ENCODE results near the gene ADAR. TPM values are rescaled to one million over a fixed set of nuclear protein-coding genes. Genes with fewer than 3 reads are reported as not detected.

The ADAR gene
- total RNA-seq, 1 donor from 2014 or later = 83.7 TPM

- ATAC-seq (peak; percentile 88), DNase-seq (ENCODE audit: low spot score) (peak; percentile 99)
Measured at GRCh38 chr1:154558720-154559465, 49.1 kb downstream of the ADAR start.

- no peak for ATAC-seq
Measured at GRCh38 chr1:154557939-154558719, 49.9 kb downstream of the ADAR start, which contains the start of gene UBE2Q1. UBE2Q1 (minus strand) TSS chr1:154558662; CDS start chr1:154558553, 109 bp downstream.

GRCh38 chr1:154557248-154557938 lies 50.6 kb downstream of the ADAR start:
- DNase-seq (ENCODE audit: low spot score) = no peak

More at GRCh38 chr1:154557939-154558719, 49.9 kb downstream of the ADAR start, which contains the start of gene UBE2Q1:
- peak; percentile 63 for DNase-seq (ENCODE audit: low spot score)

GRCh38 chr1:154556422-154556821 lies 51.6 kb downstream of the ADAR start:
- ATAC-seq = no peak
- DNase-seq (ENCODE audit: low spot score) = no peak

More at GRCh38 chr1:154557248-154557938, 50.6 kb downstream of the ADAR start:
- ATAC-seq = no peak

DNA sequence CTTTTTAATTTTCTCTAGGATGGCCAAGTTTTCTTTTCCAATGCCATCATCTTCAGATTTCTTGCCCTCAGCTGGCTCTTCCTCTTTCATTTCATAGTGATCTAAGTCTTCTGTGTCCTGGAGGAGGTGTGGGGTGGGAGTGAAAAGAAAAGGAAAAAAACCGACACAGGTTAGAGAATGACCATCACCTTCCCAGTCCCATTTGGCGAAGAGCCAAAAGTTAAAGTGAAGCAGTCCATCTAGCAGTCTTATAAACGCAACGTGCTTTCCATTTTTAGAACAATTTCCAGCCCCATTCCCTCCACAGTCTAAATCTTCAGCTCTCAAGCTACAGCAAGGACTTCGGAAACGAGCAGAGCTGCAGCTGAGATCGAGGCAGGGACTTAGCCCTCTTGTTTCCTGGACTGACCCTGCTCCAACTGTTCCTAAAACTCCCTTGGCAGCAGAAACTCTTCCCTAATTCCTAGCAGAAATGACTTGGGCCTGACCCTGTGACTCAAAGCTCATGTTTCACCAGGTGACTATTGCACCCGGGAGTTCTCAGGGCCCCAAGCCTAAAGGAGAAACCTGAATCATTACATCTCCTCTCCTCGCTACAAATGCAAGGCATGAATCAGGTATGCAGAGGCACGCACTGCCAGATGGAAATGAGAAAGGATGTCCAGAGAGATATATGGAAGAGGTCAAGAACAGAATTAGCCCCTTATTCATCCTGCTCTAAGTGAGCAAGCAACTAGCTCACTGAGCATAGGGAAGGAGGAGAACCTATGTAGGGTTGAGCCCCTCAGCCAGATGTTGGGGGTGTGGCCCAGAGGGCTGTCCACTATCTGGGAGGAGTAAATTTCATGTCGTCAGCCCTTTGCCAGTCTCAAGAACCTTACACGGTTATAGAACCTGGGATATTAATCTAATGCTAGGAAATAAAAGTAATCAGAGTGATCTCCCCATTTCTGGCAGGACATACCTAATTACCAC lies 54.6 kb downstream of the ADAR start:
- DNase-seq (ENCODE audit: low spot score) = no peak
- ATAC-seq = no peak

- ATAC-seq (no peak), DNase-seq (ENCODE audit: low spot score) (no peak)
Measured at GRCh38 chr1:154552036-154552435, 56.0 kb downstream of the ADAR start.

DNA sequence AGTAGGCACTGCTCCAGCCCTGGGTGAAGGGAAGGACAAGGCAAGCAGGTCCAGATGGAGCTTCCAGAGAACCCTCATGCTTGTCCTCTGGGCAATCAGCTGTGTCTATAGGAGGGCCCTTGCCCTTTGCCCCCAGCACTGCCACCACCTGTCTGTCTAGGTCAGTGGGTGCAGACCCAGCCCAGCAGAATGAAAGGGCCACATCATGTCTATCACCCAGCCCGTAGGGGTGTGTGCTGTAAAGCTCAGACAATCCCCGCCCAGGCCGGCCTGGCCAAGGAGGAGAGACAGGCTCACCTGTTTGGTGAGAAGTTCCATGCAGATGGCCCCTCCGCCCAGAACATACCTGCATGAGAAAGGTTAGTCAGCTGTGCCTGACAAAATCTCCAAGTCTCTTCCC lies 56.5 kb downstream of the ADAR start:
- ATAC-seq (no peak), DNase-seq (ENCODE audit: low spot score) (no peak)

GRCh38 chr1:154550657-154551056 lies 57.3 kb downstream of the ADAR start:
- ATAC-seq (no peak), DNase-seq (ENCODE audit: low spot score) (no peak)

GRCh38 chr1:154550070-154550469 lies 57.9 kb downstream of the ADAR start:
- DNase-seq (ENCODE audit: low spot score) (no peak), ATAC-seq (no peak)

DNA sequence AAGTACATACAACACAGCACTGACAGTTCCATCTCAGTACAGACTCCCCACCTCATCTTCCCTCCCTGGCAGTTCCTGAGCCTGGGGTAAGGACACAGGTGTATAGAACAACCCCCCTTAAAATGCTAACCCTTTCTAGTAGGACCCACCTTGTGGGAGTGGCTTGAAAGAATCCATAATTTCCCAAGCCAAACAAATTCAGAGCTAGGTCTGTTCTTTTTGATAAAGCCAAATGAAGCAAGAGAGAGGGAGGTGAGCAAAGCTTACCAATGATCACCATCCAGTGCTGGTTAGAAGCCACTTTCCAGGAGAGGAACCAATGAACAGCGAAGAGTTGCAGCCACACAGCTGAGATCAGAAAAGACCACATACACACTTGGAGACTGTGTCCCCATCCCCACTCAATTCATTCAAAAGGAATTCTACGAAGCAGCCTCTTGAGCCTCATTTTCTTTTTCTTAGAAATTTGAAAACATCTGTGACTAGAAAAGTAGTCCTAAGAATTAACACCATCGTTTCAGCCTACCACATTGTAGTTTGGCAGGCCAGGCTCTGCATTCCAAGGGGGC lies 58.7 kb downstream of the ADAR start:
- ATAC-seq (peak; percentile 13), DNase-seq (ENCODE audit: low spot score) (no peak)

DNA sequence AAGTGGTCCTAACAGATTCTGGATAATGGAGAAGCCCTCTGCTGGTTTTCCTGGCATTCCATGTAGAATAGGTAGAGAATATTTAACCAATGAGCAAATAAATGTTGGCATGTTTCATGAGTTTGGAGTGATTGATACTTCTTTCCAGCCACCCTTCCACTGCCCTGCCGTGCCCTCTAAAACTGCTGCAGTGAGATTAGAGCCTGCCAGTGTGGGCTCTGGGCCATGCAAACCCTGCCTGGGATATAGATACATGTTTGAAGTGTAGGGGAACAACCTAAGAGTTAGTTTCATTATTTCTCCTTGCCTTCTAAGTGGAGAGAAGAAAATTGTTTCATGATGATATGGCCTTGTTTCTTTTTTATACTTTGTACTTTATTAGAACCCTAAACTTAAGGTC lies 60.0 kb downstream of the ADAR start:
- peak; percentile 87 for ATAC-seq
- peak; percentile 89 for DNase-seq (ENCODE audit: low spot score)

DNA sequence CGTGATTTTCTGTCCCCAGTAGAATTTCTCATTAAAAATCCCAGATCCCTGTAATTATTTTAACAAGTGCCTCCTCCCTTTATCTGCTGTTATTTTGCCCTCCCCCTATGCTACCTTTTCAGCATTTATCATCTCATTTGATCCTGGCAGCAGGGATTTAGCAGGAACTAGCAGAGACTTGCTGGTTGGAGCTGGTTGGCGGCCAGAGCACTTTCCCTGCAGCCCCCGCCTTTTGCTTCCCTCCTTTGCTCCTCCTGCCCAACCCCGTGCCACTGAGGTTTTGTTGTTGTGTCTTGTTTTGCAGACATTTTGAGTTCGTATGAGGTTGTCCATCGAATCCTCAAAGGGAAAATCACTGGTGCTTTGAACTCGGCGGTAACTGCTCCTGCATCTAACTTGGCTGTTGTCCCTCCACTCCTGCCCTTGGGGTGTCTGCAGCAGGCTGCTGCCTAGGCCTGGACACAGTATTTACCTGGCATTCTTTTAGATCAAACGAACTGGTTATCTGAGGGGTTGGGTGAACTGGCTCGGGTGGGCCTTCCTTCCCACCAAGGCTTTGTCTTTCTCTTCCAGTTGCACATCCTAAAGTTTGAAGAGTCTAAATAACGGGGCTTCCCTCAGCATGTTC lies 60.8 kb downstream of the ADAR start:
- ATAC-seq = peak; percentile 54
- no peak for DNase-seq (ENCODE audit: low spot score)

DNA sequence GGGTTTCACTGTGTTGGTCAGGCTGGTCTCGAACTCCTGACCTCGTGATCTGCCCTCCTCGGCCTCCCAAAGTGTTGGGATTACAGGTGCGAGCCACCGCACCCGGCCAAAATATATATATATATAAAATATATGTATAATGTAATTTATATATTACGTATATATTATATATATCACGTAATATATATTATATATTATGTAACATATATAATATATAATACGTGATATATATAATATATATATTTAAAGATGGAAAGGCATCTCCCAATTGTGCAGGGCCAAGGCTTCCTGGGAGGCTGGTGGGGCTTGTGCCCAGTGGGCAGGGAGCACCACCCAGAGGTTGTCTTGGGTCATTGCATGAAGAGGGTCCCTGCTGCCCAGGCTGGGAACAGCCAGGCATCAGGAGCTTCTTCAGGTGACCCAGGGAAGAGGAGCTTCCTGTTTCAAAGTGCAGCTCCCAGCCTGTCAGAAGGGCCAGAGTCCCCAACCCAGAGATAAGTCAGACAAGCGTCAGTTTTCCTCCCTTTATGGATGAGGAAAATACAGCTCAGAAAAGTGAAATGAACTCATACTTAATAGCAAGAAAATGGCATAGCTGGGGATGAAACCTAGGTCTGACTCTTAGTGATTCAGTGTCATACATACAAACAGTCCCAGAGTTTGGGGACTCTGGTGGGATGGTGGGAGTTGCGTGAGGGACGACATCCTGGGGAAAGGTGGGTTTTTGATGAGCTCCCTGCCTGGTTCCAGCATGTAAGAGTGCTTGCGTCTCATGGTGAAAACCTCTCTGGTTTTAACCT lies 61.5 kb downstream of the ADAR start:
- DNase-seq (ENCODE audit: low spot score) = peak; percentile 67
- peak; percentile 69 for ATAC-seq

DNA sequence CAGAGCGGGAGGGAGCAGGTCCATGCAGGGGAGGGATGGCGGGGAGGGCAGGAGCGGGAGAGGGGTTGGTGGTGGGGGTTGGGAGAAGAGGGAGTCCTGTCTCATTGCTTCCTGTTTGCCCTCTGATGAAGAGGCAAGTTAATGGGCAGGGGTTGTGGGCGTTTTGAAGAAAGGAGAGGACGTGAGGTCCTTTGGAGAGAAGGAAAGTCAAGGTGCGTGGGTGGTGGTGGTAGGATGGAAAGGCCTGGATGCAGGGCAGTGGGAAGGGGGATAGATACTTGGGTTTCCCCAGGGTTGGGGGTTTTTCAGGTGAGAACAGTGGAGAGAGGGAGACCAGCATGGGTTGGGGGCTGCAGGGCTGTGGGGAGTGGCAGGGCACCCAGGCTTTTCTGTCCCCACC lies 66.8 kb downstream of the ADAR start:
- DNase-seq (ENCODE audit: low spot score) = no peak
- no peak for ATAC-seq

GRCh38 chr1:154539486-154540483 lies 68.2 kb downstream of the ADAR start:
- no peak for ATAC-seq
- DNase-seq (ENCODE audit: low spot score) = no peak

DNA sequence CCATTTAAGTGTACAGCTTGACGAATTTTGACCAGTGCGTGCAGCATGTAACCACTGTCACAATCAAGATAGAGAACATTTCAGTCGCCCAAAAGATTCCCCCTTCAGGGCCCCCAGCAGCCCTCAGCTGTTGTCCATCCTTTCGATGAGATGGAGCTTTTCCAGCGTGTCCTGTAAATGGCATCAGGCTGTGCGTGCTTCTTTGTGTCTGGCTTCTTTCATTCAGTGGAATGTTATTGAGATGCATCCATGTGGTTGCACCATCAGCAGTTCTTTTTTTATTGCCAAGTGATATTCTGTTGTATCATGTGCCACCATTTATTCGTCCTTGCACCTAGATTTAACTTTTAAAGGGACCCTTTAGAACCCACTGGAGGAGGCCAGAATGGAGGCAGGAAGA lies 71.4 kb downstream of the ADAR start:
- no peak for DNase-seq (ENCODE audit: low spot score)
- no peak for ATAC-seq
